HCT116 (cell line): ENCODE measurements around the gene ATXN2. TPM values are rescaled to one million over a fixed set of nuclear protein-coding genes. Genes with fewer than 3 reads are reported as not detected.

Source experiments
- ATAC-seq: fragments of 200-7000 bp; cut with Tn5 transposase; 2 replicates; pipeline ENCODE4 v1.9.1; 2020; ENCODE audit warnings: mild to moderate bottlenecking, moderate library complexity
- BruUV-seq: library from RNA; stranded (reverse); fragments of 400-500 nt; replicated peaks from 2 replicates; lab custom pipeline; 2021; lab: Mats Ljungman, UMichigan
- CTCF ChIA-PET: fragments of 300-600 bp; sonication (Branson Sonifier 250); formaldehyde crosslinking; loops from one replicate; lab custom pipeline; 2021; ENCODE audit warnings: antibody characterized with exemption; lab: Charles Lee
- POLR2A ChIA-PET: fragments of 300-600, 350-600 bp; sonication (Branson Sonifier 250); formaldehyde crosslinking; loops from one replicate; lab custom pipeline; 2021; ENCODE audit warnings: antibody characterized with exemption; lab: Charles Lee
- RAD21 ChIA-PET, 2 experiments: fragments of 300-600 bp; sonication (Branson Sonifier 250); formaldehyde crosslinking; loops; one replicate each; lab custom pipeline; 2023; ENCODE audit warnings: low total read pairs in 2 of 2; ENCODE audit not compliant: uncharacterized antibody in 2 of 2, unreplicated experiment in 2 of 2, low non-redundant PET in 1 of 2; lab: Charles Lee
- DNase-seq: peaks from one replicate; pipeline ENCODE4 v3.0.0-alpha.2; 2010; ENCODE audit warnings: low read depth, low spot score
- H2AFZ ChIP-seq: fragments of 200-600 bp; shearing (Covaris generic), sonication (generic); 2 replicates; pipeline ENCODE4 v1.6.1; 2017; ENCODE audit warnings: low read depth, mixed run types, mixed read lengths, antibody characterized with exemption, low read length; ENCODE audit not compliant: poor library complexity, severe bottlenecking
- H3K27ac ChIP-seq: 2 replicates; pipeline ENCODE4 v1.5.1; 2012; ENCODE audit warnings: low read depth, low read length
- H3K27me3 ChIP-seq: fragments of 200-600 bp; sonication (generic); 2 replicates; pipeline ENCODE4 v1.6.1; 2016; ENCODE audit warnings: mixed run types, low read length, mixed read lengths; ENCODE audit not compliant: insufficient read depth
- H3K36me3 ChIP-seq, 2 experiments: fragments of 200-500 bp in 1 of 2; fragments of 200-600 bp in 1 of 2; sonication (Bioruptor generic) in 1 of 2; sonication (generic) in 1 of 2; 2 replicates each; pipeline versions ENCODE4 v1.5.1 to v1.6.1; 2014 to 2016; ENCODE audit warnings: low read length in 2 of 2, inconsistent platforms in 1 of 2, mixed read lengths in 1 of 2, mixed run types in 1 of 2; ENCODE audit not compliant: insufficient read depth in 2 of 2, control insufficient read depth in 1 of 2
- H3K4me1 ChIP-seq, 2 experiments: fragments of 200-600 bp in 1 of 2; sonication (generic) in 1 of 2; 2 replicates each; pipeline versions ENCODE4 v1.5.1 to v1.6.1; 2012 to 2017; ENCODE audit warnings: low read length in 2 of 2, inconsistent platforms in 1 of 2, mild to moderate bottlenecking in 1 of 2, mixed read lengths in 1 of 2, mixed run types in 1 of 2, moderate library complexity in 1 of 2; ENCODE audit not compliant: insufficient read depth in 2 of 2, control insufficient read depth in 1 of 2
- H3K4me2 ChIP-seq: fragments of 200-600 bp; sonication (generic); 2 replicates; pipeline ENCODE4 v1.6.1; 2017; ENCODE audit warnings: mixed run types, low read length, mixed read lengths
- H3K4me3 ChIP-seq, 2 experiments: fragments of 200-600 bp in 1 of 2; sonication (generic) in 1 of 2; replicated peaks in 1 of 2; 2 replicates each; pipeline ENCODE4 v1.5.1; 2011 to 2016; ENCODE audit warnings: low read length in 2 of 2, control low read depth in 1 of 2, low read depth in 1 of 2, mild to moderate bottlenecking in 1 of 2, mixed read lengths in 1 of 2, mixed run types in 1 of 2
- H3K79me2 ChIP-seq: fragments of 200-600 bp; sonication (generic); 2 replicates; pipeline ENCODE4 v1.6.1; 2017; ENCODE audit warnings: mild to moderate bottlenecking, mixed run types, low read length, moderate library complexity, mixed read lengths; ENCODE audit not compliant: insufficient read depth
- H3K9ac ChIP-seq: fragments of 200-600 bp; sonication (generic); 2 replicates; pipeline ENCODE4 v1.6.1; 2016; ENCODE audit warnings: low read length, mixed read lengths
- H3K9me2 ChIP-seq: fragments of 200-600 bp; sonication (generic), shearing (Covaris generic); 2 replicates; pipeline ENCODE4 v1.6.1; 2017; ENCODE audit warnings: mixed run types, mild to moderate bottlenecking, moderate library complexity; ENCODE audit not compliant: insufficient read depth
- H3K9me3 ChIP-seq, 2 experiments: fragments of 200-500 bp in 1 of 2; fragments of 200-600 bp in 1 of 2; sonication (Bioruptor generic) in 1 of 2; sonication (generic) in 1 of 2; 2 replicates each; pipeline ENCODE4 v1.6.1; 2014 to 2017; ENCODE audit warnings: low read length in 2 of 2, mixed read lengths in 2 of 2, inconsistent platforms in 1 of 2, low read depth in 1 of 2, mild to moderate bottlenecking in 1 of 2, mixed run types in 1 of 2, moderate library complexity in 1 of 2; ENCODE audit not compliant: control insufficient read depth in 1 of 2, insufficient read depth in 1 of 2
- H4K20me1 ChIP-seq: fragments of 200-600 bp; sonication (generic), shearing (Covaris generic); 2 replicates; pipeline ENCODE4 v1.6.1; 2017; ENCODE audit warnings: mixed run types, mild to moderate bottlenecking, moderate library complexity; ENCODE audit not compliant: insufficient read depth
- CBX3 ChIP-seq: IDR thresholded peaks from 2 replicates; pipeline ENCODE4 v1.6.1; 2012; ENCODE audit warnings: low read depth
- EGR1 ChIP-seq: IDR thresholded peaks from 2 replicates; pipeline ENCODE4 v1.6.1; 2012; ENCODE audit warnings: low read depth
- ELF1 ChIP-seq: IDR thresholded peaks from 2 replicates; pipeline ENCODE4 v1.6.1; 2012; ENCODE audit warnings: low read depth, borderline replicate concordance
- FOSL1 ChIP-seq: IDR thresholded peaks from 2 replicates; pipeline ENCODE4 v1.6.1; 2012; ENCODE audit warnings: low read depth
- JUND ChIP-seq: IDR thresholded peaks from 2 replicates; pipeline ENCODE4 v1.6.1; 2012
- TCF7L2 ChIP-seq: IDR thresholded peaks from 2 replicates; pipeline ENCODE4 v1.7.0; 2011; ENCODE audit warnings: borderline replicate concordance, inconsistent platforms; ENCODE audit not compliant: insufficient read depth, insufficient read length; ENCODE audit errors: extremely low read depth
- ZFX ChIP-seq: fragments of 450-650 bp; IDR thresholded peaks from 2 replicates; pipeline ENCODE4 v1.6.1; 2017
- ZNF274 ChIP-seq: fragments of 200-500 bp; sonication (Bioruptor generic); IDR thresholded peaks from 2 replicates; pipeline ENCODE4 v1.6.1; 2014; ENCODE audit warnings: mild to moderate bottlenecking, low read depth, low read length, inconsistent platforms
- intact Hi-C: fragments of 100-400 bp; cut with micrococcal nuclease; formaldehyde crosslinking; loops from 2 replicates; pipeline ENCODE4 v1.10.0; 2022
- total RNA-seq: library from RNA; stranded (reverse); gene quantifications from one replicate; pipeline ENCODE4 v1.2.1, GENCODE V29; 2021; ENCODE audit not compliant: unreplicated experiment
- TF ChIP-seq, protein P1 (sequence below): IDR thresholded peaks from 2 replicates; pipeline ENCODE4 v1.6.1; 2011; ENCODE audit warnings: mild to moderate bottlenecking, low read length, moderate library complexity; ENCODE audit not compliant: insufficient replicate concordance; ENCODE audit errors: extremely low read depth
- TF ChIP-seq, protein P2 (sequence below): IDR thresholded peaks from 2 replicates; pipeline ENCODE4 v1.6.1; 2012
- TF ChIP-seq, protein P3 (sequence below): IDR thresholded peaks from 2 replicates; pipeline ENCODE4 v1.6.1; 2012

Gene ATXN2
- total RNA-seq, 1 experiment from 2014 or later: 72.7 TPM

DNA sequence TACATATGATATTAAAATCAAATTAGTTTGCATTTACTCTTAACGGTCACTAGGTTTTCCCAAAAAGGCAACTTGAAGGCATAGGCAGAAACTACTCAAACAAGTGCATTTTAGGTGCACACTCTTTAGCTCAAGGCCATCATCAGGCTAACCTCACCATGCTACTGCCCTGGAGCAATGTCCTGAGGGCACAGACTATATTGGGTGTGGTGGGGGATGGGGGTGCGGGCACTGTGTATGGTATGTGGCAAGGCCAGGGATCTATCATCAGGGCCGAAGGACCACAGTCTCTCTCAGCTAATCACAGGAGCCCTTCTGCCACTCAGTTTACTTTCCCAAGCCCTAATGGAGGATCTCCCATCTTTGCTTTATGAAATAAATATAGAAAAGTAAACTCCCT, 141.5 kb downstream of the ATXN2 start:
- H3K9me2 ChIP-seq: no peaks in the 10 kb centered on the region
- H3K4me2 ChIP-seq: no peak overlapping the region
- no peaks in the 10 kb centered on the region for H3K9me3 ChIP-seq
- H2AFZ ChIP-seq: no peak overlapping the region
- intact Hi-C loops: no loop called here
- POLR2A ChIA-PET: no interaction called here
- no peak for DNase-seq
- H4K20me1 ChIP-seq: no peaks in the 10 kb centered on the region
- ATAC-seq: no peak
- CTCF ChIA-PET: no interaction called here
- no peaks in the 10 kb centered on the region for H3K4me1 ChIP-seq
- H3K36me3 ChIP-seq: peaks cover 25 to 27% of the 10 kb centered on the region in 2 experiments; a peak in 3 of 4 replicates
- H3K9ac ChIP-seq: no peak overlapping the region
- no peak overlapping the region for H3K27ac ChIP-seq
- no peak overlapping the region for H3K4me3 ChIP-seq
- no TSS peak for BruUV-seq
- H3K27me3 ChIP-seq: no peaks in the 10 kb centered on the region
- H3K79me2 ChIP-seq: no peaks in the 10 kb centered on the region; the same call in 1 of the 2 replicates
- RAD21 ChIA-PET: no interaction called here
- TF ChIP-seq EGR1 (no peak), ZNF274 (no peak), FOSL1 (no peak), CBX3 (no peak), TCF7L2 (no peak), JUND (no peak)
- TF ChIP-seq, protein P1, sequence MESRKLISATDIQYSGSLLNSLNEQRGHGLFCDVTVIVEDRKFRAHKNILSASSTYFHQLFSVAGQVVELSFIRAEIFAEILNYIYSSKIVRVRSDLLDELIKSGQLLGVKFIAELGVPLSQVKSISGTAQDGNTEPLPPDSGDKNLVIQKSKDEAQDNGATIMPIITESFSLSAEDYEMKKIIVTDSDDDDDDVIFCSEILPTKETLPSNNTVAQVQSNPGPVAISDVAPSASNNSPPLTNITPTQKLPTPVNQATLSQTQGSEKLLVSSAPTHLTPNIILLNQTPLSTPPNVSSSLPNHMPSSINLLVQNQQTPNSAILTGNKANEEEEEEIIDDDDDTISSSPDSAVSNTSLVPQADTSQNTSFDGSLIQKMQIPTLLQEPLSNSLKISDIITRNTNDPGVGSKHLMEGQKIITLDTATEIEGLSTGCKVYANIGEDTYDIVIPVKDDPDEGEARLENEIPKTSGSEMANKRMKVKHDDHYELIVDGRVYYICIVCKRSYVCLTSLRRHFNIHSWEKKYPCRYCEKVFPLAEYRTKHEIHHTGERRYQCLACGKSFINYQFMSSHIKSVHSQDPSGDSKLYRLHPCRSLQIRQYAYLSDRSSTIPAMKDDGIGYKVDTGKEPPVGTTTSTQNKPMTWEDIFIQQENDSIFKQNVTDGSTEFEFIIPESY: no peak
- TF ChIP-seq, protein P2, sequence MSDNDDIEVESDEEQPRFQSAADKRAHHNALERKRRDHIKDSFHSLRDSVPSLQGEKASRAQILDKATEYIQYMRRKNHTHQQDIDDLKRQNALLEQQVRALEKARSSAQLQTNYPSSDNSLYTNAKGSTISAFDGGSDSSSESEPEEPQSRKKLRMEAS: no peak

DNA sequence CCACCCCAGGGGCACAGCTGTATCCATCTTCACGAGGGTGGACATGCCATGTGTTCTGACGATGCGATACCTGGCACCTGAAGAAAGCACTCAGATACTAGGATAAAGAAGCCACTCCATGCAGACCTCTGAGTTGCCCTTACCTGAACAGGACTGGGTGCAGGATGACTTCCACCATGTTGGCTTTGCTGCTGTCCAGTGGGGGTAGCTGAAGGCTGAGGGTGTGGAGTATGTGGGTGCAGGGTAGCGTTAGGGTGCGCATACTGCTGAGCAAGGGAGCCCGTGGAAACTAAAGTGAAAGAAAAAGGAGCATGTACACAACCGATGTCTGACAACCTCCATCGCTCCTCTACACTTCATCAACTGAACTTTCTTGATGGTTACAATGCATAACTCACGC, 142.0 kb downstream of the ATXN2 start:
- H3K36me3 ChIP-seq: peaks cover 25 to 29% of the 10 kb centered on the region in 2 experiments; a peak in 3 of 4 replicates
- no peak overlapping the region for H3K4me2 ChIP-seq
- no peaks in the 10 kb centered on the region for H4K20me1 ChIP-seq
- H3K4me3 ChIP-seq: no peak overlapping the region
- ChIA-PET RAD21 (no interaction called here), CTCF (interaction anchor here (0.6 kb wide), 1 partner anchor 216 kb away, joined by 3 read pairs; no protein-coding TSS in a partner anchor), POLR2A (no interaction called here)
- no peaks in the 10 kb centered on the region for H3K4me1 ChIP-seq
- H3K9ac ChIP-seq: no peak overlapping the region
- no peaks in the 10 kb centered on the region for H3K9me3 ChIP-seq
- no TSS peak for BruUV-seq
- no peak for ATAC-seq
- no peak overlapping the region for H3K27ac ChIP-seq
- TF ChIP-seq, protein P3, sequence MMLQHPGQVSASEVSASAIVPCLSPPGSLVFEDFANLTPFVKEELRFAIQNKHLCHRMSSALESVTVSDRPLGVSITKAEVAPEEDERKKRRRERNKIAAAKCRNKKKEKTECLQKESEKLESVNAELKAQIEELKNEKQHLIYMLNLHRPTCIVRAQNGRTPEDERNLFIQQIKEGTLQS: no peak
- no peak for TF ChIP-seq ELF1
- TF ChIP-seq FOSL1: no peak
- TF ChIP-seq, protein P1: no peak
- TF ChIP-seq, protein P2: no peak
- no peak for TF ChIP-seq TCF7L2
- TF ChIP-seq ZFX: no peak
- TF ChIP-seq EGR1: no peak
- TF ChIP-seq JUND: no peak
- TF ChIP-seq CBX3: no peak
- H3K27me3 ChIP-seq: no peaks in the 10 kb centered on the region
- intact Hi-C loops: no loop called here
- H3K9me2 ChIP-seq: no peaks in the 10 kb centered on the region
- no peaks in the 10 kb centered on the region; the same call in 1 of the 2 replicates for H3K79me2 ChIP-seq
- H2AFZ ChIP-seq: no peak overlapping the region
- no peak for DNase-seq
